Tibial artery (tissue), 4 donors: ENCODE measurements around the gene RPL21.
A peak's percentile ranks its signal among the peaks of the same experiment; 100 is the strongest.

ENCODE experiments used
- DNase-seq, 2 donors: peaks; one replicate each; pipeline ENCODE4 v3.0.0-alpha.2; 2019
- H3K27ac ChIP-seq, 2 donors: fragments of 200-600 bp; sonication (generic) in 1 of 2; 1 replicate in 1 of 2; 2 replicates in 1 of 2; pipeline ENCODE4 v1.5.1; 2018 to 2019; ENCODE audit warnings: mild to moderate bottlenecking in 1 of 2
- H3K27me3 ChIP-seq, 2 donors: fragments of 200-600 bp; sonication (generic) in 1 of 2; one replicate each; pipeline versions ENCODE4 v1.5.1 to v1.6.0; 2016 to 2019
- H3K36me3 ChIP-seq, 3 donors: fragments of 200-600 bp; sonication (generic) in 2 of 3; one replicate each; pipeline ENCODE4 v1.5.1; 2016 to 2019; ENCODE audit warnings: mild to moderate bottlenecking in 2 of 3
- H3K4me1 ChIP-seq, 4 donors: fragments of 200-600 bp; sonication (generic) in 2 of 4; 1 replicate in 3 of 4; 2 replicates in 1 of 4; pipeline ENCODE4 v1.5.1; 2016 to 2019
- H3K4me3 ChIP-seq, 2 donors: fragments of 200-600 bp; sonication (generic) in 1 of 2; 1 replicate in 1 of 2; 2 replicates in 1 of 2; pipeline ENCODE4 v1.5.1; 2018 to 2019; ENCODE audit warnings: mild to moderate bottlenecking in 2 of 2
- H3K9me3 ChIP-seq, 3 donors: fragments of 200-600 bp; sonication (generic) in 1 of 3; one replicate each; pipeline ENCODE4 v1.5.1; 2016 to 2019
- intact Hi-C: fragments of 100-400 bp; cut with DNase I; formaldehyde crosslinking; loops from one replicate; pipeline ENCODE4 v1.15.0; 2023; ENCODE audit warnings: low total_unique reads
- TF ChIP-seq, protein P1 (sequence below), 2 experiments: fragments of 200-600 bp in 1 of 2; fragments of 450-650 bp in 1 of 2; IDR thresholded peaks; one replicate each; pipeline ENCODE4 v1.5.1; 2017 to 2019; ENCODE audit warnings: antibody characterized with exemption in 2 of 2, mild to moderate bottlenecking in 1 of 2, moderate library complexity in 1 of 2

Gene RPL21

GRCh38 chr13:27274631-27275030 lies 23.3 kb downstream of the RPL21 start:
- H3K4me3 ChIP-seq: no peak overlapping the region
- no peak for DNase-seq
- H3K36me3 ChIP-seq: peaks cover 0 to 6% (median 0%) of the 10 kb centered on the region in 3 donors
- peak overlapping the region; percentile 70 to 75 for H3K27ac ChIP-seq
- intact Hi-C loops: loop anchor here (5.0 kb wide), 2 partner anchors 83 to 102 kb away; partner anchors contain the start of gene USP12
- H3K4me1 ChIP-seq: peaks cover 4 to 42% (median 27%) of the 10 kb centered on the region in 4 donors
- TF ChIP-seq, protein P1, sequence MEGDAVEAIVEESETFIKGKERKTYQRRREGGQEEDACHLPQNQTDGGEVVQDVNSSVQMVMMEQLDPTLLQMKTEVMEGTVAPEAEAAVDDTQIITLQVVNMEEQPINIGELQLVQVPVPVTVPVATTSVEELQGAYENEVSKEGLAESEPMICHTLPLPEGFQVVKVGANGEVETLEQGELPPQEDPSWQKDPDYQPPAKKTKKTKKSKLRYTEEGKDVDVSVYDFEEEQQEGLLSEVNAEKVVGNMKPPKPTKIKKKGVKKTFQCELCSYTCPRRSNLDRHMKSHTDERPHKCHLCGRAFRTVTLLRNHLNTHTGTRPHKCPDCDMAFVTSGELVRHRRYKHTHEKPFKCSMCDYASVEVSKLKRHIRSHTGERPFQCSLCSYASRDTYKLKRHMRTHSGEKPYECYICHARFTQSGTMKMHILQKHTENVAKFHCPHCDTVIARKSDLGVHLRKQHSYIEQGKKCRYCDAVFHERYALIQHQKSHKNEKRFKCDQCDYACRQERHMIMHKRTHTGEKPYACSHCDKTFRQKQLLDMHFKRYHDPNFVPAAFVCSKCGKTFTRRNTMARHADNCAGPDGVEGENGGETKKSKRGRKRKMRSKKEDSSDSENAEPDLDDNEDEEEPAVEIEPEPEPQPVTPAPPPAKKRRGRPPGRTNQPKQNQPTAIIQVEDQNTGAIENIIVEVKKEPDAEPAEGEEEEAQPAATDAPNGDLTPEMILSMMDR (IDR thresholded peaks at IDR 0.05): no peak
- no peaks in the 10 kb centered on the region for H3K27me3 ChIP-seq
- no peaks in the 10 kb centered on the region for H3K9me3 ChIP-seq

DNA sequence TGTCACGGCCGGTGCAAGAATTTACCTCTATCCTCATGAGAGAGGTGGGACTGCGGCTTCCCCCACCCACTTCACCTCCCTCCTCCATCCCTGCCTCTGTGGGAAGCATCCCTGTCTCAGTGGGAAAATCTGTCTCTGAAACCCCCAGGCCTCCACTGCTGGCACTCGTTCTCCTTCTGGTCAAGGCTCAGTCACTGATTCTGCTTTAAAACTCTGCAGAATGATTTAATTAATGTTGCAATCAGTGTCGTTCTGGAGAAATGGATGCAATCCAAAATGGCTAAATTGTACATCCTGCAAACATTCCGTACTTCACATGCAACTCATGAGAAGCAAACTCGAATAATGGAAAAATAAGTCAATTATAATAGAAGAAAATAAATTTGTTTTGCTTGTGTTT lies 24.8 kb downstream of the RPL21 start:
- Histone ChIP-seq H3K27ac (peak overlapping the region; percentile 36 to 70), H3K4me1 (peaks cover 4 to 37% (median 25%) of the 10 kb centered on the region in 4 donors), H3K9me3 (no peaks in the 10 kb centered on the region), H3K36me3 (peaks cover 0 to 6% (median 0%) of the 10 kb centered on the region in 3 donors), H3K27me3 (no peaks in the 10 kb centered on the region), H3K4me3 (no peak overlapping the region)
- intact Hi-C loops: loop anchor here (5.0 kb wide), 1 partner anchor 81 kb away; no protein-coding TSS in a partner anchor
- TF ChIP-seq, protein P1 (IDR thresholded peaks at IDR 0.05): no peak
- DNase-seq: no peak

- Histone ChIP-seq H3K27ac (no peak overlapping the region), H3K36me3 (no peaks in the 10 kb centered on the region), H3K27me3 (no peaks in the 10 kb centered on the region), H3K9me3 (no peaks in the 10 kb centered on the region), H3K4me3 (no peak overlapping the region), H3K4me1 (peaks cover 4 to 26% (median 14%) of the 10 kb centered on the region in 4 donors)
- intact Hi-C loops: loop anchor here (5.0 kb wide), 1 partner anchor 78 kb away; no protein-coding TSS in a partner anchor
- TF ChIP-seq, protein P1 (IDR thresholded peaks at IDR 0.05): no peak
- no peak for DNase-seq
Measured at GRCh38 chr13:27279506-27279905, 28.1 kb downstream of the RPL21 start.

DNA sequence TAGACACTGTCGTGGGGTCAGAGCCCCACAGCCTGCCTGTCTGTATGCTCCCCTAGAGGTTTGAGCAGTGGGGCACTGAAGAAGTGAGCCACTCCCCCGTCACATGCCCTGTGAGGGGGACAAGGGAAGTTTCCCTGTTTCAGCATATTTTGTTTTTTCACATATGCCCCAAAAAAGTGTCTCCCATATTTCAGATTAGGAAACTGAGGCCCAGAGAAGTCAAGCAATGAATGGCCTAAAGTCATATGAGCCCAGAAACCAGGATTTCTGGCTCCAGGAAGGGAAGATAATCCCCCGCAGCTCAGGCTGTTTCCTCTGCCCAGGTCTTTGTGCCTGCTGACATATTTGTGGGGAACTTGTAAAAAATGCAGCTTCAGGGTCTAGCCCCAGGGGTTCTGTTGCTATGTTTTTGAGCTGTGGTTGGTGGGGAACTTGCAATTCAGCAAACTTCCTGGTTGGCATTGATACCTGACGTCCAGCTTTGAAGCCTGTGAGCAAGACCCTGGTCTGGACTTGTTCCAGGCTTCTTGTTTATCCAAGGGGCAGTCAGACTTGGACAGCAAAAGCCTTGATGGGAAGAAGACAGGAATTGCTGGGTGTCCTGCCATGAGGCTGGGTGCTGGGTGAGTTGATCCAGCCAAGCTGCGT lies 28.8 kb downstream of the RPL21 start:
- H3K36me3 ChIP-seq: no peaks in the 10 kb centered on the region
- H3K9me3 ChIP-seq: no peaks in the 10 kb centered on the region
- TF ChIP-seq, protein P1 (IDR thresholded peaks at IDR 0.05): no peak
- no peaks in the 10 kb centered on the region for H3K27me3 ChIP-seq
- H3K4me1 ChIP-seq: peaks cover 4 to 24% (median 9%) of the 10 kb centered on the region in 4 donors
- H3K4me3 ChIP-seq: no peak overlapping the region
- no peak overlapping the region for H3K27ac ChIP-seq
- intact Hi-C loops: no loop called here
- no peak for DNase-seq

- DNase-seq: no peak
- Histone ChIP-seq H3K36me3 (no peaks in the 10 kb centered on the region), H3K27ac (no peak overlapping the region), H3K4me3 (no peak overlapping the region), H3K27me3 (no peaks in the 10 kb centered on the region), H3K4me1 (peaks cover 0 to 17% (median 4%) of the 10 kb centered on the region in 4 donors), H3K9me3 (no peaks in the 10 kb centered on the region)
- TF ChIP-seq, protein P1 (IDR thresholded peaks at IDR 0.05): no peak
- intact Hi-C loops: no loop called here
Measured at GRCh38 chr13:27280841-27281240, 29.5 kb downstream of the RPL21 start.
